GM12878 (cell line): ENCODE measurements around the gene IKZF5. TPM values are rescaled to one million over a fixed set of nuclear protein-coding genes. Genes with fewer than 3 reads are reported as not detected.

Experiments used
- ATAC-seq: fragments of 200-7000 bp; cut with Tn5 transposase; 3 replicates; pipeline ENCODE4 v1.9.1; 2020; ENCODE audit warnings: mild to moderate bottlenecking, moderate library complexity
- BruUV-seq: library from RNA; stranded (reverse); fragments of 400-500 nt; replicated peaks from 2 replicates; lab custom pipeline; 2021; lab: Mats Ljungman, UMichigan
- CTCF ChIA-PET: fragments of 300-600 bp; sonication (Branson Sonifier 250); formaldehyde crosslinking; extraction: SDS; loops from one replicate; lab custom pipeline; 2021; ENCODE audit warnings: inconsistent platforms; lab: Yijun Ruan, JAX
- POLR2A ChIA-PET: fragments of 350-600 bp; formaldehyde crosslinking; extraction: SDS; loops from one replicate; lab custom pipeline; 2021; ENCODE audit warnings: inconsistent platforms; lab: Charles Lee
- RAD21 ChIA-PET: fragments of 300-600 bp; sonication (Branson Sonifier 250); formaldehyde crosslinking; loops from one replicate; lab custom pipeline; 2023; ENCODE audit warnings: antibody characterized with exemption; ENCODE audit not compliant: unreplicated experiment; lab: Charles Lee
- SMC1A ChIA-PET: fragments of 300-600 bp; sonication (Branson Sonifier 250); formaldehyde crosslinking; loops from one replicate; lab custom pipeline; 2023; ENCODE audit not compliant: unreplicated experiment, uncharacterized antibody; lab: Charles Lee
- DNase-seq: peaks from one replicate; pipeline ENCODE4 v3.0.0-alpha.2; 2011; ENCODE audit warnings: low read depth, low spot score
- FAIRE-seq: peaks from 3 replicates; lab custom pipeline; 2011; peaks lifted over from hg19 to GRCh38; lab: Jason Lieb, UNC
- H2AFZ ChIP-seq: 2 replicates; pipeline ENCODE4 v1.6.0; 2011; ENCODE audit warnings: low read depth, low read length, control low read depth; ENCODE audit not compliant: control insufficient read depth
- H3K27ac ChIP-seq: 2 replicates; pipeline ENCODE4 v1.5.1; 2011; ENCODE audit warnings: control low read depth; ENCODE audit not compliant: control insufficient read depth, insufficient read depth
- H3K27me3 ChIP-seq, 2 experiments: replicated peaks in 1 of 2; 2 replicates each; pipeline versions ENCODE4 v1.6.0 to v1.6.1; 2011; ENCODE audit warnings: low read length in 1 of 2; ENCODE audit not compliant: control insufficient read depth in 2 of 2, insufficient read depth in 2 of 2
- H3K36me3 ChIP-seq, 2 experiments: 2 replicates each; pipeline ENCODE4 v1.5.1; 2011; ENCODE audit warnings: low read length in 1 of 2; ENCODE audit not compliant: control insufficient read depth in 2 of 2, insufficient read depth in 2 of 2
- H3K4me1 ChIP-seq: 2 replicates; pipeline ENCODE4 v1.6.1; 2011; ENCODE audit warnings: mild to moderate bottlenecking, low read length, moderate library complexity, mixed read lengths; ENCODE audit not compliant: control insufficient read depth, insufficient read depth
- H3K4me2 ChIP-seq: 2 replicates; pipeline ENCODE4 v1.6.0; 2011; ENCODE audit warnings: control low read depth; ENCODE audit not compliant: control insufficient read depth, insufficient read depth
- H3K4me3 ChIP-seq: fragments of 200-600 bp; sonication (generic); 2 replicates; pipeline ENCODE4 v1.5.1; 2016
- H3K79me2 ChIP-seq: 2 replicates; pipeline ENCODE4 v1.6.0; 2011; ENCODE audit warnings: low read length; ENCODE audit not compliant: control insufficient read depth, insufficient read depth
- H3K9ac ChIP-seq: 2 replicates; pipeline ENCODE4 v1.8.0; 2011; ENCODE audit warnings: low read length, control low read depth, mixed read lengths; ENCODE audit not compliant: control insufficient read depth, insufficient read depth
- H3K9me3 ChIP-seq: replicated peaks from 3 replicates; pipeline ENCODE4 v1.5.1; 2011; ENCODE audit warnings: mild to moderate bottlenecking, low read length; ENCODE audit not compliant: control insufficient read depth, insufficient read depth
- H4K20me1 ChIP-seq: 2 replicates; pipeline ENCODE4 v1.6.0; 2011; ENCODE audit not compliant: control insufficient read depth, insufficient read depth
- ATF7 ChIP-seq: fragments of 450-650 bp; IDR thresholded peaks from 2 replicates; pipeline ENCODE4 v1.6.1; 2016; ENCODE audit warnings: low read depth, mild to moderate bottlenecking
- HCFC1 ChIP-seq: fragments of 150-350 bp; IDR thresholded peaks from 2 replicates; pipeline ENCODE4 v1.6.1; 2014; ENCODE audit warnings: low read length
- HDAC6 ChIP-seq: fragments of 200-600 bp; sonication (generic); IDR thresholded peaks from one replicate; pipeline ENCODE4 v1.8.0; 2017; ENCODE audit warnings: antibody characterized with exemption; ENCODE audit not compliant: unreplicated experiment
- PKNOX1 ChIP-seq: fragments of 450-650 bp; IDR thresholded peaks from 2 replicates; pipeline ENCODE4 v1.6.1; 2016; ENCODE audit warnings: mild to moderate bottlenecking
- RCOR1 ChIP-seq: conservative IDR thresholded peaks from 2 replicates; pipeline ENCODE4 v1.6.1; 2012; ENCODE audit warnings: low read depth, low read length, improper control_type of control experiment
- WGBS: methylation state at CpG from one replicate; pipeline ENCODE4 v1.1.6; 2016; ENCODE audit warnings: low lambda C conversion rate; ENCODE audit not compliant: insufficient replicate concordance, insufficient coverage; ENCODE audit errors: missing lambda C conversion rate; 5-methylcytosine and 5-hydroxymethylcytosine counted together
- in situ Hi-C: fragments of 300-500 bp; cut with MboI; formaldehyde crosslinking; loops from 9 replicates; pipeline ENCODE4 v1.14.3; 2018; ENCODE audit warnings: mixed read lengths
- intact Hi-C: fragments of 100-400 bp; cut with micrococcal nuclease; formaldehyde crosslinking; loops from one replicate; pipeline ENCODE4 v1.14.2; 2022; ENCODE audit not compliant: unreplicated experiment
- polyA plus RNA-seq, 11 experiments: library from polyadenylated mRNA; depleted of rRNA in 4 of 11; unstranded in 6 of 11; stranded (reverse) in 5 of 11; fragments of >200 nt; fragmentation: Nextera tagmentation in 4 of 11; fragmentation: Illumina TruSeq in 1 of 11; extraction: Ambion mirVana in 4 of 11; extraction: Trizol in 1 of 11; gene quantifications; 1 replicate in 1 of 11; 2 replicates in 10 of 11; pipeline versions ENCODE4 v1.2.1 to v1.2.3, GENCODE V29; 2011 to 2016; ENCODE audit warnings: inconsistent platforms in 2 of 11, missing spikeins in 2 of 11, low read depth in 1 of 11
- total RNA-seq, 4 experiments: library from RNA; depleted of rRNA in 3 of 4; stranded (reverse); fragments of >200 nt in 3 of 4; fragmentation: Illumina TruSeq in 1 of 4; extraction: Trizol in 1 of 4; gene quantifications; 2 replicates each; pipeline versions ENCODE4 v1.2.1 to v1.2.3, GENCODE V29; 2013 to 2021

IKZF5 gene
- total and polyA plus RNA-seq, 10 of the 15 experiments (the other 5 are each of a cell fraction or from before 2014, with no cell fraction given) = 5.3 to 23.2 (median 11.8) TPM

- TF ChIP-seq RCOR1 = no peak
- no peak for TF ChIP-seq HDAC6
- no peak for TF ChIP-seq HCFC1
Observed at GRCh38 chr10:123001370-123001769, 7.2 kb downstream of the IKZF5 start (continued).

- Histone ChIP-seq H3K4me1 (peaks cover 29% of the 10 kb centered on the region), H3K27me3 (no peaks in the 10 kb centered on the region), H3K9me3 (no peaks in the 10 kb centered on the region), H3K79me2 (peaks cover 44% of the 10 kb centered on the region), H3K4me2 (no peak overlapping the region), H3K9ac (no peak overlapping the region), H4K20me1 (no peaks in the 10 kb centered on the region; the same call in 1 of the 2 replicates), H3K36me3 (peaks cover 2 to 3% of the 10 kb centered on the region in 2 experiments; a peak in 1 of 4 replicates), H2AFZ (no peak overlapping the region), H3K4me3 (no peak overlapping the region), H3K27ac (no peak overlapping the region)
- ChIA-PET RAD21 (no interaction called here), CTCF (interaction anchor here (0.6 to 1.2 kb wide), 3 partner anchors 8 to 351 kb away, joined by 3 to 8 read pairs (median 3); no protein-coding TSS in a partner anchor), POLR2A (no interaction called here), SMC1A (interaction anchor here (0.7 to 1.9 kb wide), 4 partner anchors 10 to 22 kb away, joined by 3 to 8 read pairs (median 4); partner anchors contain the start of gene PSTK)
- in situ Hi-C loops (no loop called here), intact Hi-C loops (no loop called here)
- FAIRE-seq (peak; percentile 75), DNase-seq (no peak), ATAC-seq (peak; percentile 27)
- WGBS = 89% methylated on average over 3 of the region's 3 CpGs
- BruUV-seq = no TSS peak
- TF ChIP-seq ATF7 (no peak), PKNOX1 (peak; percentile 62)
Observed at GRCh38 chr10:123000155-123000554, 8.4 kb downstream of the IKZF5 start.
